ENCODE measurements around the gene ASS1.

The ASS1 gene

DNA sequence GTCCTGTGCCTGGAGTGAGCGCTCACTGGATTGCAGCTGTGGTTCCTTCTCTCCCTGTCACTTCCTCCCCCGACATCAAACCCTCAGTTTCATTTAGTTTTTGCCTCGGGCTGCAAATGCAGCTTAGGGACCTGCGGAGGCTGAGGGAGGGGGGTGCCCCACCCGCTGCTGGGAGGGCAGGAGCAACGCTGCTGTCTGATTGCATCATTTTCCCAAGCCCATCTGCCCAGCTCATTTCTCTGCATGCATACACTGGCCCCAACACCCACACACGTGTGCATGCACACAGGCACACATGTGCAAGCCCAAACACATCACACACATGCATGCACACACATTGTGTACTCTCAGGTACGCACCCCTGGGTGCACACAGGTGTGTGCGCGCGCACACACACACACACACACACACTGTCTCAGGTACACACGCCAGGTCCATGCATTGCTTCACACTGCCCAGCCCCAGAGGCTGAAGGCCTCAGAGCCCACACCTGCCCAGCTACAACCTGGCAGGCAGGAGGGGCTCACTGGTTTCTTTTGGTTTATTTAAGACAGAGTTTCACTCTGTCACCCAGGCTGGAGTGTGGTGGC lies 3.4 kb downstream of the ASS1 start:
- TF ChIP-seq, protein P1, sequence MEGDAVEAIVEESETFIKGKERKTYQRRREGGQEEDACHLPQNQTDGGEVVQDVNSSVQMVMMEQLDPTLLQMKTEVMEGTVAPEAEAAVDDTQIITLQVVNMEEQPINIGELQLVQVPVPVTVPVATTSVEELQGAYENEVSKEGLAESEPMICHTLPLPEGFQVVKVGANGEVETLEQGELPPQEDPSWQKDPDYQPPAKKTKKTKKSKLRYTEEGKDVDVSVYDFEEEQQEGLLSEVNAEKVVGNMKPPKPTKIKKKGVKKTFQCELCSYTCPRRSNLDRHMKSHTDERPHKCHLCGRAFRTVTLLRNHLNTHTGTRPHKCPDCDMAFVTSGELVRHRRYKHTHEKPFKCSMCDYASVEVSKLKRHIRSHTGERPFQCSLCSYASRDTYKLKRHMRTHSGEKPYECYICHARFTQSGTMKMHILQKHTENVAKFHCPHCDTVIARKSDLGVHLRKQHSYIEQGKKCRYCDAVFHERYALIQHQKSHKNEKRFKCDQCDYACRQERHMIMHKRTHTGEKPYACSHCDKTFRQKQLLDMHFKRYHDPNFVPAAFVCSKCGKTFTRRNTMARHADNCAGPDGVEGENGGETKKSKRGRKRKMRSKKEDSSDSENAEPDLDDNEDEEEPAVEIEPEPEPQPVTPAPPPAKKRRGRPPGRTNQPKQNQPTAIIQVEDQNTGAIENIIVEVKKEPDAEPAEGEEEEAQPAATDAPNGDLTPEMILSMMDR (IDR thresholded peaks at IDR 0.05; ENCODE audit: control insufficient read depth, insufficient read depth, low read depth, low read length, missing control alignments): no peak
- no peak for DNase-seq (ENCODE audit: low read depth)
- H3K4me3 ChIP-seq (ENCODE audit: control insufficient read depth, low read depth, low read length): no peak overlapping the region

DNA sequence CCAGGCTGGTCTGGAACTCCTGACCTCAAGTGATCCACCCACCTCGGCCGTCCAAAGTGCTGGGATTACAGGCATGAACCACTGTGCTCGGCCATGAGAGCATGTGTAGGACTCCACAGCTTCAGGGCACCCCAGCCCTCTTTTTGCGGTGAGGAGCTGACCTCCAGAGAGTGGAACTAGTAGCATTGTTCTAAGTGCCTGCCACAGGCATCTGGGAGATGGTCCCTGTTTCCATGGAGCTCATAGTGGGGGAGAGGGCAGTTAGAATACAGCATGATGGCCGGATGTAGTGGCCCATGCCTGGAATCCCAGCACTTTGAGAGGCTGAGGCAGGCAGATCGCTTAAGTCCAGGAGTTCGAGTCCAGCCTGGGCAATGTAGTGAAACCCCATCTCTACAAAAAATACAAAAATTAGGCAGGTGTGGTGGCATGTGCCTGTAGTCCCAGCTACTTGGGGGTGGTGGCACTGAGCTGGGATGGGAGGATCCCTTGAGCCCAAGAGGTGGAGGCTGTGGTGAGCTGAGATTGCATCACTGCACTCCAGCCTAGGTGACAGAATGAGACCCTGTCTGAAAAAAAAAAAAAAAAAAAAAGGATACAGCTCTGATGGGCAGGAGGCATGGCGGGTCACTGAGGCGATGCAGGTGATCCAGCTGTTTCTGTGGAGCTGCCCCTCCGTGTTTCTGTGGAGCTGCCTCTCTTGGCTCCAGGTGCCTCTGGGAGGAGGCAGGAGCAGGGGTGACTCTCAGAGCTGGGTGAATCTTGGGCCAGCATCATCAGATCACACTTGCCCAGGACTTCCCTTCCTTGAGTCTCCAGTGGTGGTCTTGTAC lies 4.2 kb downstream of the ASS1 start:
- DNase-seq (ENCODE audit: low read depth): no peak
- H3K4me3 ChIP-seq (ENCODE audit: control insufficient read depth, low read depth, low read length): no peak overlapping the region
- TF ChIP-seq, protein P1 (IDR thresholded peaks at IDR 0.05; ENCODE audit: control insufficient read depth, insufficient read depth, low read depth, low read length, missing control alignments): no peak

DNA sequence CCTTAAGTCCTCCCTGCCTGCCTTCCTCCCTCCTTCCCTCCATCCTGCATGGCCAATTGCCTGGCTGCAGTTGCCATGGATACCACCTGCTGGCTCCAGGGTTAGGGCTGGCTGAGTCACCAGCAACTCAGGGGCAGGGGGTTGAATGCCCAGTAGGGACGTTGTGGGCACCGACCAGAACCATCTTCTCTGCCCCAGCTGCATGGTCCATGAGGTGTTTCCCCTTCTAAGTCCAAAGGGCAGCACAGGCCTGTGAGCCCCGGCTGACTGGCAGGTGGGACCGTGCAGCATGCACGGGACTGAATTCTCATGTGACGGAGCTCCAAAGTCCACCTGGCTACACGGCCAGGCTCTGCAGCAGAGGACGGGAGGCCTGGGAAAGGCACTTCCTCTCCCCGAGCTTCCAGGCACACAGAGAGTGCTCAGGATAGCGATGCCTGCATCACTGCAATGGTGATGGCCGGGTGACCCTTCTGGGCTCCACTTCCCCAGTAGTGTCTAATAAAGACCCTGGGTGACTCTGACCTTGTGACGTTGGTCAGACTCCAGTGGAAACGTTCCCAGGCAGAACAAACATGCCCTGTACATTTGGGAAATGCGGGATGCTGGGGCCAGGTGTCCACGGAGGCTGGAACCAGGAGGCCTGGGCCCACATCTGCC lies 5.7 kb downstream of the ASS1 start:
- no peak for DNase-seq (ENCODE audit: low read depth)
- no peak overlapping the region for H3K4me3 ChIP-seq (ENCODE audit: control insufficient read depth, low read depth, low read length)
- TF ChIP-seq, protein P1 (IDR thresholded peaks at IDR 0.05; ENCODE audit: control insufficient read depth, insufficient read depth, low read depth, low read length, missing control alignments): no peak

DNA sequence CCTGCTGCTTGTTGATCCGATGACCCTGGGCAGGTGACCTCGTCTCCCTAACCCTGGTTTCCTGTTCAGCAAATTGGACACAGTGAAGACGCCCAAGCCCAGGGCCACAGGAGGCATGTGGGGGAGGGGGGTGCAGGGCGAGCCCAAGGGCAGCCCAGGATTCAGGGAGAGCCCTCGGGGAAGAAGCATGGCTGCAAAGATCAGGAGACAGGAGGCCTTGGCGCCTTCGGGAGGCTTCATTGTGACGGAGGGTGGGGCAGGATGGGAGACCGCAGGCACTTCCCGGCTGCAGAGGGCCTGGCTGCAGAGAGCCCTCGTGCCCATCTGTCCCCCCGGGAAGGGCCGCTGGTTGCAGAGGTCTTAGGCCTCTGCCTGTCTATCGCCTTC lies 6.2 kb downstream of the ASS1 start:
- H3K4me3 ChIP-seq (ENCODE audit: control insufficient read depth, low read depth, low read length): no peak overlapping the region
- TF ChIP-seq, protein P1 (IDR thresholded peaks at IDR 0.05; ENCODE audit: control insufficient read depth, insufficient read depth, low read depth, low read length, missing control alignments): no peak
- DNase-seq (ENCODE audit: low read depth): no peak

DNA sequence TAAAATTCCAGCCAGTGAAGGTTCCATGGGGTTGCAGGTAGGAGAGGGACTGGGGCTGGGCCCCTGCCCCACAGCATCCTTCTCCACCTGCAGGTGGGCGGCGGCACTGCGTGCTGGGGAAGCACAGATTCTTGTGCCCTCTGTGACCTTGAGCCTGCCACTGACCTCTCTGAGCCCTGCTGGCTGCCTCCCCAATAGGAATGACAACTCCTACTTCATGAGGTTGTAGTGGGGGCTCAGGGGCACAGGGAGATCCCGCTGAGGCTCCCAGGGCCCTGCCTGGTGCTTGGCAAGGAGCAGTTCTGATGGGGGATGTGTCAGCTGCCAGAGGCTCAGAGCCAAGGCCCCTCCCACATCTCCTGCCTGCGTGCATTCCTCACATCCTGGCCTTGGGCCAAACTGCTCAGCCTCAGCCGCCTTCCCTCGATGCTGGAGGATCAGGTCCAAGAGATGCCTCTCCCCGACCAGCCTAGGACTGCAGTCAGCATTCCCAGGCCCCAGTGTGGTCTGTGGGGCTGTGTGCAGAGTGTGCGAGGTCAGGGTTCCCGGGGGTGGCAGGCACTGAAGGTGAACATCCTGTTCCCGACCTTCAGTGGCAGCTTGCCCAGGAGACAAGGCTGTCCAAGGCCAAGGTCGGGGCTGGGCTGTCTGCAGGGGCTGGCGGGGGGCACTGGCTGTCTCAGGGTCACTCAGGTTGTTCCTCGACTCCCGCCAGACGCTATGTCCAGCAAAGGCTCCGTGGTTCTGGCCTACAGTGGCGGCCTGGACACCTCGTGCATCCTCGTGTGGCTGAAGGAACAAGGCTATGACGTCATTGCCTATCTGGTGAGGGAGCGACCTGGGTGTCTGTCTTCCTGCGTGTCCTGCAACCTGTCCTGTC lies 7.0 kb downstream of the ASS1 start:
- DNase-seq (ENCODE audit: low read depth): peak; percentile 78
- TF ChIP-seq, protein P1 (IDR thresholded peaks at IDR 0.05; ENCODE audit: control insufficient read depth, insufficient read depth, low read depth, low read length, missing control alignments): peak; percentile 67

DNA sequence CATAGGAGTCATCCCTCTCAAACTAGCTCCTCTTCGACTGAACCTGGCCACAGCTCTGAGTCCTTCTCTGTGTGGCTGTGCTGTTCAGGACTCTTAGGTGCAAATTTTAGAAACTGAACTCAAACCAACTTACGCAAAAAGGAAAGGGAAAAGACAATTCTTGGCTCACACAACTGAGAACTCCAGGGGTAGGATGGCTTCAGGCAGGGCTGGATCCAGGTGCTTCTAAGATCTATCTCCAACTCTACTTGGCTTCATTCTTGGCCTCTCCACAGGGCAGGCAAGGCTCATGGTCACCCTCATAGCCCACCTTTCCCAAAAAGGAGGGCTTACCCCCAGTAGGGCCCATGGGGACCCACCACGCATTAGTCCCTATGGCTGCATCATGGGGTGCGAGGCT lies 8.1 kb downstream of the ASS1 start:
- no peak overlapping the region for H3K4me3 ChIP-seq (ENCODE audit: control insufficient read depth, low read depth, low read length)
- no peak for DNase-seq (ENCODE audit: low read depth)
- TF ChIP-seq, protein P1 (IDR thresholded peaks at IDR 0.05; ENCODE audit: control insufficient read depth, insufficient read depth, low read depth, low read length, missing control alignments): no peak

More for the DNA sequence above, 7.0 kb downstream of the ASS1 start:
- no peak overlapping the region for H3K4me3 ChIP-seq (ENCODE audit: control insufficient read depth, low read depth, low read length)
